B cell (primary cell): ENCODE measurements around the gene PRLR.

Experiments used
- EZH2 ChIP-seq: IDR thresholded peaks from 2 replicates; pipeline ENCODE4 v1.6.1; 2012; ENCODE audit warnings: borderline replicate concordance, low read depth, mild to moderate bottlenecking, moderate library complexity, low read length; ENCODE audit not compliant: insufficient read depth, poor library complexity, severe bottlenecking
- TF ChIP-seq, protein P1 (sequence below): fragments of 200-600 bp; IDR thresholded peaks from one replicate; pipeline ENCODE4 v1.8.0; 2022; ENCODE audit warnings: antibody characterized with exemption, mild to moderate bottlenecking

- TF ChIP-seq, protein P1, sequence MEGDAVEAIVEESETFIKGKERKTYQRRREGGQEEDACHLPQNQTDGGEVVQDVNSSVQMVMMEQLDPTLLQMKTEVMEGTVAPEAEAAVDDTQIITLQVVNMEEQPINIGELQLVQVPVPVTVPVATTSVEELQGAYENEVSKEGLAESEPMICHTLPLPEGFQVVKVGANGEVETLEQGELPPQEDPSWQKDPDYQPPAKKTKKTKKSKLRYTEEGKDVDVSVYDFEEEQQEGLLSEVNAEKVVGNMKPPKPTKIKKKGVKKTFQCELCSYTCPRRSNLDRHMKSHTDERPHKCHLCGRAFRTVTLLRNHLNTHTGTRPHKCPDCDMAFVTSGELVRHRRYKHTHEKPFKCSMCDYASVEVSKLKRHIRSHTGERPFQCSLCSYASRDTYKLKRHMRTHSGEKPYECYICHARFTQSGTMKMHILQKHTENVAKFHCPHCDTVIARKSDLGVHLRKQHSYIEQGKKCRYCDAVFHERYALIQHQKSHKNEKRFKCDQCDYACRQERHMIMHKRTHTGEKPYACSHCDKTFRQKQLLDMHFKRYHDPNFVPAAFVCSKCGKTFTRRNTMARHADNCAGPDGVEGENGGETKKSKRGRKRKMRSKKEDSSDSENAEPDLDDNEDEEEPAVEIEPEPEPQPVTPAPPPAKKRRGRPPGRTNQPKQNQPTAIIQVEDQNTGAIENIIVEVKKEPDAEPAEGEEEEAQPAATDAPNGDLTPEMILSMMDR: no peak
- TF ChIP-seq EZH2: no peak
Measured at GRCh38 chr5:35230038-35230611, at the start of gene PRLR.
